H9 (cell line): ENCODE data around the gene CYREN. TPM values are rescaled to one million over a fixed set of nuclear protein-coding genes. Genes with fewer than 3 reads are reported as not detected.

ENCODE experiments used
- DNase-seq: peaks from one replicate; pipeline ENCODE4 v3.0.0-alpha.2; 2017
- H2AFZ ChIP-seq: one replicate; pipeline ENCODE4 v1.6.1; 2013; ENCODE audit warnings: mild to moderate bottlenecking, low read length, control low read depth, moderate library complexity
- H2AK5ac ChIP-seq: 2 replicates; pipeline ENCODE4 v1.6.1; 2013; ENCODE audit warnings: low read length, control low read depth, mixed read lengths; ENCODE audit not compliant: insufficient read length
- H2BK120ac ChIP-seq: one replicate; pipeline ENCODE4 v1.6.1; 2013; ENCODE audit warnings: low read depth, mild to moderate bottlenecking, low read length, control low read depth, inconsistent platforms; ENCODE audit not compliant: poor library complexity, severe bottlenecking
- H2BK12ac ChIP-seq: 2 replicates; pipeline ENCODE4 v1.6.1; 2013; ENCODE audit warnings: low read length, control low read depth, mixed read lengths, low read depth; ENCODE audit not compliant: insufficient read length
- H2BK15ac ChIP-seq: 2 replicates; pipeline ENCODE4 v1.6.1; 2013; ENCODE audit warnings: low read depth, low read length, control low read depth
- H2BK20ac ChIP-seq: one replicate; pipeline ENCODE4 v1.6.1; 2013; ENCODE audit warnings: low read depth, mild to moderate bottlenecking, low read length, control low read depth, inconsistent platforms; ENCODE audit not compliant: poor library complexity, severe bottlenecking
- H2BK5ac ChIP-seq: 2 replicates; pipeline ENCODE4 v1.6.1; 2013; ENCODE audit warnings: low read length, control low read depth, mixed read lengths; ENCODE audit not compliant: insufficient read length
- H3K14ac ChIP-seq: 2 replicates; pipeline ENCODE4 v1.6.1; 2013; ENCODE audit warnings: low read length, control low read depth; ENCODE audit not compliant: insufficient read depth
- H3K18ac ChIP-seq: 2 replicates; pipeline ENCODE4 v1.6.1; 2013; ENCODE audit warnings: low read depth, mild to moderate bottlenecking, mixed read lengths, low read length, control low read depth; ENCODE audit not compliant: insufficient read length
- H3K23ac ChIP-seq: 2 replicates; pipeline ENCODE4 v1.6.1; 2013; ENCODE audit warnings: low read length, control low read depth, mixed read lengths, low read depth; ENCODE audit not compliant: insufficient read length
- H3K23me2 ChIP-seq: 2 replicates; pipeline ENCODE4 v1.6.1; 2013; ENCODE audit warnings: low read depth, mild to moderate bottlenecking, mixed read lengths, low read length, control low read depth; ENCODE audit not compliant: insufficient read length, poor library complexity, severe bottlenecking
- H3K27ac ChIP-seq: 2 replicates; pipeline ENCODE4 v1.5.1; 2013; ENCODE audit warnings: low read length, control low read depth, mixed read lengths, low read depth; ENCODE audit not compliant: insufficient read length
- H3K27me3 ChIP-seq: 2 replicates; pipeline ENCODE4 v1.6.1; 2013; ENCODE audit warnings: low read length, control low read depth, inconsistent platforms; ENCODE audit not compliant: insufficient read depth
- H3K4ac ChIP-seq: 2 replicates; pipeline ENCODE4 v1.6.1; 2013; ENCODE audit warnings: low read depth, mild to moderate bottlenecking, control low read depth, inconsistent platforms, low read length, moderate library complexity
- H3K4me1 ChIP-seq: 2 replicates; pipeline ENCODE4 v1.6.1; 2013; ENCODE audit warnings: low read length, control low read depth, inconsistent platforms; ENCODE audit not compliant: insufficient read depth
- H3K4me2 ChIP-seq: 2 replicates; pipeline ENCODE4 v1.6.1; 2013; ENCODE audit warnings: low read length, control low read depth, mixed read lengths; ENCODE audit not compliant: insufficient read length, insufficient read depth
- H3K56ac ChIP-seq: 2 replicates; pipeline ENCODE4 v1.6.1; 2013; ENCODE audit warnings: low read depth, mild to moderate bottlenecking, mixed read lengths, low read length, control low read depth; ENCODE audit not compliant: insufficient read length
- H3K79me1 ChIP-seq: 2 replicates; pipeline ENCODE4 v1.6.1; 2013; ENCODE audit warnings: low read depth, mild to moderate bottlenecking, moderate library complexity, low read length, control low read depth, inconsistent platforms; ENCODE audit not compliant: insufficient read depth, poor library complexity, severe bottlenecking
- H3K79me2 ChIP-seq: 2 replicates; pipeline ENCODE4 v1.6.1; 2013; ENCODE audit warnings: low read length, control low read depth, inconsistent platforms; ENCODE audit not compliant: insufficient read depth
- H3K9ac ChIP-seq: 2 replicates; pipeline ENCODE4 v1.6.1; 2013; ENCODE audit warnings: low read length, control low read depth, mixed read lengths; ENCODE audit not compliant: insufficient read length; ENCODE audit errors: extremely low read depth
- H3K9me3 ChIP-seq: one replicate; pipeline ENCODE4 v1.6.1; 2013; ENCODE audit warnings: low read depth, low read length, inconsistent platforms; ENCODE audit not compliant: control insufficient read depth
- H3T11ph ChIP-seq: one replicate; pipeline ENCODE4 v1.6.1; 2013; ENCODE audit warnings: mild to moderate bottlenecking, low read length, control low read depth, inconsistent platforms
- H4K20me1 ChIP-seq: one replicate; pipeline ENCODE4 v1.6.1; 2013; ENCODE audit not compliant: control insufficient read depth, insufficient read length, insufficient read depth
- H4K5ac ChIP-seq: 2 replicates; pipeline ENCODE4 v1.6.1; 2013; ENCODE audit warnings: low read depth, mild to moderate bottlenecking, mixed read lengths, low read length, control low read depth; ENCODE audit not compliant: insufficient read length
- H4K8ac ChIP-seq: replicated peaks from 2 replicates; pipeline ENCODE4 v1.6.1; 2013; ENCODE audit warnings: low read length, control low read depth, mixed read lengths, low read depth; ENCODE audit not compliant: insufficient read length
- H4K91ac ChIP-seq: 2 replicates; pipeline ENCODE4 v1.6.1; 2013; ENCODE audit warnings: low read depth, mild to moderate bottlenecking, moderate library complexity, mixed read lengths, low read length, control low read depth; ENCODE audit not compliant: insufficient read length
- H3K27ac Mint-ChIP-seq, 3 experiments: 2 replicates in 2 of 3; 3 replicates in 1 of 3; pipeline ENCODE4 v1.8.0; 2020 to 2021; ENCODE audit warnings: mixed read lengths in 3 of 3, mild to moderate bottlenecking in 1 of 3, moderate library complexity in 1 of 3
- H3K27me3 Mint-ChIP-seq: 2 replicates; pipeline ENCODE4 v1.8.0; 2021; ENCODE audit warnings: low read depth, mild to moderate bottlenecking, moderate library complexity, mixed read lengths
- H3K36me3 Mint-ChIP-seq, 3 experiments: 2 replicates in 2 of 3; 3 replicates in 1 of 3; pipeline ENCODE4 v1.8.0; 2020 to 2021; ENCODE audit warnings: low read depth in 3 of 3, mixed read lengths in 3 of 3; ENCODE audit not compliant: insufficient read depth in 1 of 3
- H3K4me1 Mint-ChIP-seq, 2 experiments: 2 replicates each; pipeline ENCODE4 v1.8.0; 2020; ENCODE audit warnings: mixed read lengths in 2 of 2
- H3K4me3 Mint-ChIP-seq, 2 experiments: 2 replicates in 1 of 2; 3 replicates in 1 of 2; pipeline ENCODE4 v1.8.0; 2020 to 2021; ENCODE audit warnings: mild to moderate bottlenecking in 2 of 2, mixed read lengths in 2 of 2, moderate library complexity in 1 of 2
- H3K9me3 Mint-ChIP-seq, 2 experiments: 2 replicates in 1 of 2; 3 replicates in 1 of 2; pipeline ENCODE4 v1.8.0; 2020; ENCODE audit warnings: mild to moderate bottlenecking in 2 of 2, mixed read lengths in 2 of 2, moderate library complexity in 1 of 2
- WGBS: extraction: QIAGEN DNeasy Blood & Tissue Kit; methylation state at CpG from one replicate; pipeline ENCODE4 v1.1.7; 2013; ENCODE audit warnings: missing lambda C conversion rate, low lambda C conversion rate, mixed read lengths; ENCODE audit not compliant: insufficient read length; ENCODE audit errors: extremely low coverage; 5-methylcytosine and 5-hydroxymethylcytosine counted together
- total RNA-seq: library from RNA; stranded (reverse); gene quantifications from 2 replicates; pipeline ENCODE4 v1.2.1, GENCODE V29; 2021
- TF ChIP-seq, protein P1 (sequence below): fragments of 200-600 bp; sonication (generic); conservative IDR thresholded peaks from 3 replicates; pipeline ENCODE4 v1.8.0; 2021; ENCODE audit warnings: antibody characterized with exemption, mild to moderate bottlenecking

The CYREN gene
- total RNA-seq, 1 experiment from 2014 or later = 72.0 TPM

DNA sequence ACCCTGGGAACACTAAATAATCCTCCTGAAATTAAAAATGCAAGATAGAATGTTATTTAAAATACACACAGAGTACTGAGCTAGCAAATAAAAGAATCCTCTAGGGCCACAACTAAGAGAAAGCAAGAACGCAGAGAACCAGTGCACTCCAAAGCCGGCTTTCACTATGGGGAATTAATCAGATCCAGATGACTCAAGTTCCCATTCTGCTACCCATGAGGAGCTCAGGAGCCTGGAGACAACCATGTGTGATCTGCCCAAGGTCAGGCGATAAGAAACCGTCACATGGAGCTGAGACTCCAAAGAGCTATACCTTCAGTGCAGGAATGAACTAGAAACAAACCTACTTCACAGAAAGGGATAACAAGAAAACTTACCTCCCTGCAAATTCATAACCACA, 19.5 kb upstream of the CYREN start:
- Histone ChIP-seq H2BK5ac (no peak overlapping the region), H3K79me1 (no peaks in the 10 kb centered on the region), H3K56ac (no peak overlapping the region), H2BK120ac (no peak overlapping the region), H3K27ac (no peak overlapping the region), H3K9me3 (no peaks in the 10 kb centered on the region), H2BK15ac (no peak overlapping the region), H3K23ac (no peak overlapping the region), H2BK12ac (no peak overlapping the region), H3K9ac (no peak overlapping the region), H3K18ac (no peak overlapping the region), H3K4me1 (no peaks in the 10 kb centered on the region), H2AK5ac (no peak overlapping the region), H3K23me2 (no peaks in the 10 kb centered on the region), H4K8ac (no peak overlapping the region), H4K5ac (no peak overlapping the region), H4K20me1 (no peaks in the 10 kb centered on the region), H2BK20ac (no peak overlapping the region), H3K4me2 (no peak overlapping the region), H4K91ac (no peak overlapping the region), H3K79me2 (no peaks in the 10 kb centered on the region), H3K4ac (no peak overlapping the region), H3K14ac (no peak overlapping the region), H2AFZ (no peak overlapping the region), H3T11ph (no peak overlapping the region), H3K27me3 (no peaks in the 10 kb centered on the region)
- no peak overlapping the region for H3K27ac Mint-ChIP-seq
- no peak overlapping the region for H3K4me3 Mint-ChIP-seq
- no peaks in the 10 kb centered on the region for H3K27me3 Mint-ChIP-seq
- peaks cover 3 to 63% (median 36%) of the 10 kb centered on the region in 3 experiments for H3K36me3 Mint-ChIP-seq
- DNase-seq = no peak
- no peaks in the 10 kb centered on the region for H3K9me3 Mint-ChIP-seq
- TF ChIP-seq, protein P1, sequence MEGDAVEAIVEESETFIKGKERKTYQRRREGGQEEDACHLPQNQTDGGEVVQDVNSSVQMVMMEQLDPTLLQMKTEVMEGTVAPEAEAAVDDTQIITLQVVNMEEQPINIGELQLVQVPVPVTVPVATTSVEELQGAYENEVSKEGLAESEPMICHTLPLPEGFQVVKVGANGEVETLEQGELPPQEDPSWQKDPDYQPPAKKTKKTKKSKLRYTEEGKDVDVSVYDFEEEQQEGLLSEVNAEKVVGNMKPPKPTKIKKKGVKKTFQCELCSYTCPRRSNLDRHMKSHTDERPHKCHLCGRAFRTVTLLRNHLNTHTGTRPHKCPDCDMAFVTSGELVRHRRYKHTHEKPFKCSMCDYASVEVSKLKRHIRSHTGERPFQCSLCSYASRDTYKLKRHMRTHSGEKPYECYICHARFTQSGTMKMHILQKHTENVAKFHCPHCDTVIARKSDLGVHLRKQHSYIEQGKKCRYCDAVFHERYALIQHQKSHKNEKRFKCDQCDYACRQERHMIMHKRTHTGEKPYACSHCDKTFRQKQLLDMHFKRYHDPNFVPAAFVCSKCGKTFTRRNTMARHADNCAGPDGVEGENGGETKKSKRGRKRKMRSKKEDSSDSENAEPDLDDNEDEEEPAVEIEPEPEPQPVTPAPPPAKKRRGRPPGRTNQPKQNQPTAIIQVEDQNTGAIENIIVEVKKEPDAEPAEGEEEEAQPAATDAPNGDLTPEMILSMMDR = no peak
- no peaks in the 10 kb centered on the region for H3K4me1 Mint-ChIP-seq
- WGBS = no CpG with 5 or more reads among the region's 4 CpGs
